K562 (cell line): ENCODE results near the gene HDLBP.

Source experiments
- BDP1 ChIP-seq: IDR thresholded peaks from 3 replicates; pipeline ENCODE4 v1.6.1; 2011; ENCODE audit not compliant: insufficient read length, insufficient read depth
- ETS1 ChIP-seq: conservative IDR thresholded peaks from 2 replicates; pipeline ENCODE4 v1.6.1; 2011; ENCODE audit warnings: low read depth, mild to moderate bottlenecking, low read length; ENCODE audit not compliant: control insufficient read depth
- IRF2 ChIP-seq: sonication (generic); formaldehyde crosslinking; IDR thresholded peaks from 2 replicates; pipeline ENCODE4 v1.8.1; 2022; ENCODE audit warnings: mild to moderate bottlenecking, missing genetic modification reagents
- NFIX ChIP-seq: fragments of 250-450 bp; sonication (Bioruptor Pico); IDR thresholded peaks from 2 replicates; pipeline ENCODE4 v1.4.0; 2020; ENCODE audit warnings: low read depth, mild to moderate bottlenecking, moderate library complexity
- NFYB ChIP-seq: IDR thresholded peaks from 2 replicates; pipeline ENCODE4 v1.6.1; 2011; ENCODE audit warnings: mild to moderate bottlenecking, moderate library complexity; ENCODE audit not compliant: insufficient read length; ENCODE audit errors: extremely low read depth
- PHF8 ChIP-seq: fragments of 200-600 bp; sonication (generic); IDR thresholded peaks from 2 replicates; pipeline ENCODE4 v1.6.1; 2012; ENCODE audit warnings: mixed run types, mild to moderate bottlenecking, inconsistent platforms, low read length, moderate library complexity, borderline replicate concordance
- SOX6 ChIP-seq: fragments of 450-650 bp; IDR thresholded peaks from 2 replicates; pipeline ENCODE4 v1.6.1; 2014; ENCODE audit warnings: mild to moderate bottlenecking
- ZNF609 ChIP-seq: sonication (generic); formaldehyde crosslinking; IDR thresholded peaks from 2 replicates; pipeline ENCODE4 v1.8.1; 2023; ENCODE audit warnings: missing genetic modification reagents, mild to moderate bottlenecking, borderline replicate concordance
- ZNF778 ChIP-seq: fragments of 450-650 bp; formaldehyde crosslinking; IDR thresholded peaks from 2 replicates; pipeline ENCODE4 v1.4.0; 2020; ENCODE audit warnings: mild to moderate bottlenecking, moderate library complexity
- TF ChIP-seq, protein P1 (sequence below), 3 experiments: IDR thresholded peaks in 2 of 3; conservative IDR thresholded peaks in 1 of 3; 2 replicates each; pipeline ENCODE4 v1.5.1; 2011 to 2012; ENCODE audit warnings: low read length in 3 of 3, mild to moderate bottlenecking in 3 of 3, control low read depth in 2 of 3, improper control_type of control experiment in 1 of 3, inconsistent platforms in 1 of 3, low read depth in 1 of 3, mixed read lengths in 1 of 3, moderate library complexity in 1 of 3; ENCODE audit not compliant: insufficient read depth in 2 of 3

DNA sequence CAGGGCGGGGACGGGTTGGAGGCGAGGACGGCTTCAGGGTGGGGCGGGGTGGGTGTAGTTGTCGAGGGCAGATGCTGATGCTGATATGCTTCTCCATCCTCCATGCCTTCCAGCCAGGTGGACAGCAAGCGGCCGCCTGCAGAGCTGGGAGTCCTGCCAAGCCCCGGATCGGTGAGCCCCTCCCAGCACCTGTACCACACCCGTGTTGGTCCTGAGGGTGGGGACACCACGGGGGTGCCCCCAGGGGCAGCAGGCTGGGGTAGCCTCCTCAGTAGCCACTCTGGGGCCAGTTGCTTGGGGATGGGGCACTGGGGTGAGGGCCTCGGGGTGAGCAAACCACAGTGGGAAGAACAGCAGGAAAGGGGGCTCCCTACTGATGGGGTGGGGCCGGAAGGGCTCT lies 124.4 kb downstream of the HDLBP start:
- TF ChIP-seq NFYB (no peak), ZNF778 (no peak), BDP1 (no peak), PHF8 (no peak), ETS1 (no peak), ZNF609 (CRISPR knock-in tag) (no peak), SOX6 (no peak), IRF2 (CRISPR knock-in tag) (no peak), NFIX (CRISPR knock-in tag) (no peak)
- TF ChIP-seq, protein P1, sequence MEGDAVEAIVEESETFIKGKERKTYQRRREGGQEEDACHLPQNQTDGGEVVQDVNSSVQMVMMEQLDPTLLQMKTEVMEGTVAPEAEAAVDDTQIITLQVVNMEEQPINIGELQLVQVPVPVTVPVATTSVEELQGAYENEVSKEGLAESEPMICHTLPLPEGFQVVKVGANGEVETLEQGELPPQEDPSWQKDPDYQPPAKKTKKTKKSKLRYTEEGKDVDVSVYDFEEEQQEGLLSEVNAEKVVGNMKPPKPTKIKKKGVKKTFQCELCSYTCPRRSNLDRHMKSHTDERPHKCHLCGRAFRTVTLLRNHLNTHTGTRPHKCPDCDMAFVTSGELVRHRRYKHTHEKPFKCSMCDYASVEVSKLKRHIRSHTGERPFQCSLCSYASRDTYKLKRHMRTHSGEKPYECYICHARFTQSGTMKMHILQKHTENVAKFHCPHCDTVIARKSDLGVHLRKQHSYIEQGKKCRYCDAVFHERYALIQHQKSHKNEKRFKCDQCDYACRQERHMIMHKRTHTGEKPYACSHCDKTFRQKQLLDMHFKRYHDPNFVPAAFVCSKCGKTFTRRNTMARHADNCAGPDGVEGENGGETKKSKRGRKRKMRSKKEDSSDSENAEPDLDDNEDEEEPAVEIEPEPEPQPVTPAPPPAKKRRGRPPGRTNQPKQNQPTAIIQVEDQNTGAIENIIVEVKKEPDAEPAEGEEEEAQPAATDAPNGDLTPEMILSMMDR (IDR thresholded peaks at IDR 0.05 in 2 of 3, conservative IDR thresholded peaks at IDR 0.05 in 1 of 3; ENCODE audit: insufficient read depth in 2 of 3, low read depth in 1 of 3, low read length in 3 of 3), result no peak
